Esophagus squamous epithelium (tissue), 4 donors: Measurements from ENCODE around the gene AMBN.

ENCODE experiments used
- POLR2A ChIP-seq, 4 donors: fragments of 450-650 bp; IDR thresholded peaks; one replicate each; pipeline ENCODE4 v1.6.1; 2017; ENCODE audit warnings: antibody characterized with exemption in 4 of 4, mild to moderate bottlenecking in 4 of 4, moderate library complexity in 3 of 4
- TF ChIP-seq, protein P1 (sequence below), 6 experiments: fragments of 450-650 bp in 4 of 6; fragments of 200-600 bp in 2 of 6; sonication (generic) in 2 of 6; IDR thresholded peaks; one replicate each; pipeline ENCODE4 v1.5.1; 2016 to 2019; ENCODE audit warnings: antibody characterized with exemption in 6 of 6, mild to moderate bottlenecking in 4 of 6, moderate library complexity in 4 of 6

DNA sequence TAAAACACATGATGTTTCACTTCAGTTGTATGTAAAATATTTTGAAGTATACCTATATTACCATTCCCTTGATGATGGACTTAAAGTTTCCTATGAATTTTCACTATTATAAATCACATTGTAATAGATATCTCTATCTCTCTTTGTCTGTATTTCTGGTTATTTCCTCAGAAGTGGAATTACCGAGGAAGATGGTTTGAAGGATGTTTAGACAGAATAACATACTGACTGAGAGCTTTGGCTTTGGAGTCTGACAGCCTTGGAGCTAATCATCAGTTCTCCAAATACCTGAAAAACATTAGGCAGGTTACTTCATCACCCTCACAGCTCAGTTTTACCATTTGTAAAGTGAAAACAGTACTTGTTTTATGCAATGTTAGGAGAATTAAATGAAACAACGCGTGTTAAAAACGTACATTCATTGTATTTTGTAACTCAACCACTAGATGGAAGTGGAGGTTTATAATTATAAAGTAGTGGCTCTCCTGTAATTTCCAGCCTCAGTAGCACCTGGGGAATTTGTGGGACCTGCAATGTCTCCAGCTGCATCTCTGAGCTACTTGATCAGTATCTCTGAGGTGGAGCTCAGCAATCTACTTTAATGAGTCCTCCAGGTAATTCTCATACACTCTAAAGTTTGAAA is 59.9 kb downstream of the AMBN start:
- TF ChIP-seq POLR2A (IDR thresholded peaks at IDR 0.05), result no peak
- TF ChIP-seq, protein P1, sequence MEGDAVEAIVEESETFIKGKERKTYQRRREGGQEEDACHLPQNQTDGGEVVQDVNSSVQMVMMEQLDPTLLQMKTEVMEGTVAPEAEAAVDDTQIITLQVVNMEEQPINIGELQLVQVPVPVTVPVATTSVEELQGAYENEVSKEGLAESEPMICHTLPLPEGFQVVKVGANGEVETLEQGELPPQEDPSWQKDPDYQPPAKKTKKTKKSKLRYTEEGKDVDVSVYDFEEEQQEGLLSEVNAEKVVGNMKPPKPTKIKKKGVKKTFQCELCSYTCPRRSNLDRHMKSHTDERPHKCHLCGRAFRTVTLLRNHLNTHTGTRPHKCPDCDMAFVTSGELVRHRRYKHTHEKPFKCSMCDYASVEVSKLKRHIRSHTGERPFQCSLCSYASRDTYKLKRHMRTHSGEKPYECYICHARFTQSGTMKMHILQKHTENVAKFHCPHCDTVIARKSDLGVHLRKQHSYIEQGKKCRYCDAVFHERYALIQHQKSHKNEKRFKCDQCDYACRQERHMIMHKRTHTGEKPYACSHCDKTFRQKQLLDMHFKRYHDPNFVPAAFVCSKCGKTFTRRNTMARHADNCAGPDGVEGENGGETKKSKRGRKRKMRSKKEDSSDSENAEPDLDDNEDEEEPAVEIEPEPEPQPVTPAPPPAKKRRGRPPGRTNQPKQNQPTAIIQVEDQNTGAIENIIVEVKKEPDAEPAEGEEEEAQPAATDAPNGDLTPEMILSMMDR (IDR thresholded peaks at IDR 0.05), result peak; percentile 15 to 69 (median 58)
